ENCODE results near the gene PRTG.

PRTG gene

GRCh38 chr15:55669270-55669669 lies 73.7 kb downstream of the PRTG start:
- no peak overlapping the region for H3K27ac ChIP-seq
- no peak for TF ChIP-seq CTCF (conservative IDR thresholded peaks at IDR 0.05)

DNA sequence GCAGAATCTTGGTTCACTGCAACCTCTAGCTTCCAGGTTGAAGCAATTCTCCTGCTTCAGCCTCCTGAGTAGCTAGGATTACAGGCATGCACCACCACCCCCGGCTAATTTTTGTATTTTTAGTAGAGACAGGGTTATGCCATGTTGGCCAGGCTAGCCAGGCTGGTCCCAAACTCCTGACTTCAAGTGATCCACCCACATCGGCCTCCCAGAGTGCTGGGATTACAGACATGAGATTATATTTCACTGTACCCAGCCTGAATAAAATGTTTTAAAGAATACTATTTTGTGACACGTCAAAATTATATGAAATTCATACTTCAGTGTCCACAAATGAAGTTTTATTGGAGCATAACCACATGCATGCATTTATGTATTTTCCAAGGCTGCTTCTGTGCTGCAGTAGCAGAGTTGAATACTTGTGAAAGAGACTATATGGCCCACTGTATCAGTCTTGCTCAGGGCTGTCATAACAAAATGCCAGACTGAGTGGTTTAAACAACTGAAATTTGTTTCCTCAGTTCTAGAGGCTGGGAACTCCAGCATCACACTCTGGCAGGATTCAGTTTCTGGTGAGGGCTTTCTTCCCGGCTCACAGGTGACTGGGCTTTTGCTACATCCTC lies 77.2 kb downstream of the PRTG start:
- no peak for TF ChIP-seq CTCF (conservative IDR thresholded peaks at IDR 0.05)
- H3K27ac ChIP-seq, result no peak overlapping the region

GRCh38 chr15:55661428-55661827 lies 81.5 kb downstream of the PRTG start:
- no peak for TF ChIP-seq CTCF (conservative IDR thresholded peaks at IDR 0.05)
- no peak overlapping the region for H3K27ac ChIP-seq

DNA sequence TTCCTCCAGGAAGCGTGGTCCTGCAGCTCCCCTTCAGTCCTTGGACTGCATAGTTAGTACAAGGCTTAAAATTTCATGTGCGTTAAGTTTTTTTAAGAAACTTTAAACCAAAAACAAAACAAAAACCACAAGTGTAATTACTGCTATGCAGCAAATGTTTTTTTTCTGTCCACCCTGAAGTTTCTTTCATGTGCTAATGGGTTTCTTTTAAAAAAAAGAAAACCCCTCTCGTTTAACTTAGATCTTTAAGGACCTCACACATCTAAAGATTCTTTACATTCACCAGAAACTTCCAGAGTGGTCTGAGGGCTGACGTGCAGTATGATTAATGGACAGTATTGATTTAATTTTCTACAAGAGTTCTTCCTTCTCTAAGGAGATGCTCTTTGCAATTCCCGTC lies 82.8 kb downstream of the PRTG start:
- no peak for TF ChIP-seq CTCF (conservative IDR thresholded peaks at IDR 0.05)
- H3K27ac ChIP-seq, result no peak overlapping the region

- TF ChIP-seq CTCF (conservative IDR thresholded peaks at IDR 0.05), result no peak
- no peak overlapping the region for H3K27ac ChIP-seq
These were observed 83.5 kb downstream of the PRTG start for GRCh38 chr15:55659481-55659880.

GRCh38 chr15:55658886-55659285 lies 84.1 kb downstream of the PRTG start:
- H3K27ac ChIP-seq, result no peak overlapping the region
- no peak for TF ChIP-seq CTCF (conservative IDR thresholded peaks at IDR 0.05)

- H3K27ac ChIP-seq, result peak overlapping the region; percentile 37; the same call in 1 of the 2 replicates
- TF ChIP-seq CTCF (conservative IDR thresholded peaks at IDR 0.05), result no peak
These were observed 88.4 kb downstream of the PRTG start for GRCh38 chr15:55654561-55655031.

All from VCaP (cell line).